Ovary (tissue), 3 donors: ENCODE results near the gene ANKRD44.

ENCODE experiments used
- CTCF ChIP-seq, 3 donors: fragments of 450-650 bp in 2 of 3; fragments of 200-600 bp in 1 of 3; IDR thresholded peaks; one replicate each; pipeline versions ENCODE4 v1.5.1 to v1.8.0; 2016 to 2022; ENCODE audit warnings: antibody characterized with exemption in 3 of 3, mild to moderate bottlenecking in 1 of 3
- POLR2A ChIP-seq: fragments of 450-650 bp; IDR thresholded peaks from one replicate; pipeline ENCODE4 v1.6.1; 2017; ENCODE audit warnings: antibody characterized with exemption, mild to moderate bottlenecking, moderate library complexity
- donor health status: DM: no; HTN: no; CAD: no.

- TF ChIP-seq POLR2A (no peak), CTCF (IDR thresholded peaks at IDR 0.05) (no peak)
These were observed 235.3 kb downstream of the ANKRD44 start for GRCh38 chr2:197075281-197075680.
